IMR-90 (cell line): ENCODE measurements around the gene VLDLR. TPM values are rescaled to one million over a fixed set of nuclear protein-coding genes. Genes with fewer than 3 reads are reported as not detected.

Source experiments
- ATAC-seq: fragments of 200-7000 bp; cut with Tn5 transposase; 2 replicates; pipeline ENCODE4 v1.9.1; 2020; ENCODE audit warnings: low read depth, mild to moderate bottlenecking, moderate library complexity
- BruUV-seq: library from RNA; stranded (reverse); fragments of 400-500 nt; replicated peaks from 2 replicates; lab custom pipeline; 2021; lab: Mats Ljungman, UMichigan
- CTCF ChIA-PET: fragments of 300-600 bp; formaldehyde crosslinking; extraction: SDS; loops from one replicate; lab custom pipeline; 2021; ENCODE audit warnings: antibody characterized with exemption; lab: Yijun Ruan, JAX
- POLR2A ChIA-PET: fragments of 300-600 bp; sonication (Branson Sonifier 250); formaldehyde crosslinking; loops from one replicate; lab custom pipeline; 2022; ENCODE audit warnings: antibody characterized with exemption; ENCODE audit not compliant: unreplicated experiment; lab: Charles Lee
- DNase-seq: peaks from one replicate; pipeline ENCODE4 v3.0.0; 2013
- H2AFZ ChIP-seq: replicated peaks from 2 replicates; pipeline ENCODE3; 2013; ENCODE audit warnings: low read length, mild to moderate bottlenecking; ENCODE audit not compliant: poor library complexity
- H2AK5ac ChIP-seq: 2 replicates; pipeline ENCODE4 v1.6.1; 2013; ENCODE audit warnings: low read depth, low read length, inconsistent platforms
- H2AK9ac ChIP-seq: replicated peaks from 2 replicates; pipeline ENCODE3; 2013; ENCODE audit warnings: mild to moderate bottlenecking, low read depth, low read length, moderate library complexity; ENCODE audit not compliant: poor library complexity
- H2BK120ac ChIP-seq: 2 replicates; pipeline ENCODE4 v1.6.1; 2013; ENCODE audit warnings: low read depth, low read length, inconsistent platforms
- H2BK15ac ChIP-seq: 3 replicates; pipeline ENCODE4 v1.6.1; 2013; ENCODE audit warnings: low read depth, low read length, inconsistent platforms
- H2BK20ac ChIP-seq: 2 replicates; pipeline ENCODE4 v1.6.1; 2013; ENCODE audit warnings: low read depth, mild to moderate bottlenecking, inconsistent platforms, low read length, moderate library complexity
- H2BK5ac ChIP-seq: 2 replicates; pipeline ENCODE4 v1.6.1; 2013; ENCODE audit warnings: mild to moderate bottlenecking, low read depth, low read length, inconsistent platforms; ENCODE audit not compliant: poor library complexity, severe bottlenecking
- H3K14ac ChIP-seq: replicated peaks from 2 replicates; pipeline ENCODE4 v1.6.1; 2013; ENCODE audit warnings: low read depth, low read length, inconsistent platforms
- H3K18ac ChIP-seq: 2 replicates; pipeline ENCODE4 v1.6.1; 2013; ENCODE audit warnings: low read depth, low read length, control low read depth
- H3K23ac ChIP-seq: 2 replicates; pipeline ENCODE4 v1.6.1; 2013; ENCODE audit warnings: low read depth, low read length, inconsistent platforms
- H3K27ac ChIP-seq: 2 replicates; pipeline ENCODE4 v1.5.1; 2013; ENCODE audit warnings: mild to moderate bottlenecking, control low read depth, low read length; ENCODE audit not compliant: insufficient read depth
- H3K27me3 ChIP-seq: 2 replicates; pipeline ENCODE4 v1.6.1; 2013; ENCODE audit warnings: low read length; ENCODE audit not compliant: control insufficient read depth, insufficient read depth
- H3K36me3 ChIP-seq: 2 replicates; pipeline ENCODE4 v1.6.1; 2013; ENCODE audit warnings: low read length, mixed read lengths; ENCODE audit not compliant: control insufficient read depth, insufficient read depth
- H3K4ac ChIP-seq: 2 replicates; pipeline ENCODE4 v1.6.1; 2013; ENCODE audit warnings: low read depth, low read length, inconsistent platforms
- H3K4me1 ChIP-seq: 2 replicates; pipeline ENCODE4 v1.6.1; 2013; ENCODE audit warnings: low read length, mixed read lengths; ENCODE audit not compliant: control insufficient read depth, insufficient read depth
- H3K4me2 ChIP-seq: 2 replicates; pipeline ENCODE4 v1.6.1; 2013; ENCODE audit warnings: low read depth, mild to moderate bottlenecking, control low read depth, low read length, moderate library complexity
- H3K4me3 ChIP-seq: 2 replicates; pipeline ENCODE4 v1.5.1; 2013; ENCODE audit warnings: low read depth, mild to moderate bottlenecking, control low read depth, low read length, moderate library complexity; ENCODE audit not compliant: insufficient read depth
- H3K56ac ChIP-seq: 2 replicates; pipeline ENCODE4 v1.6.1; 2013; ENCODE audit warnings: low read length, inconsistent platforms; ENCODE audit not compliant: insufficient read depth; ENCODE audit errors: extremely low read depth
- H3K79me1 ChIP-seq, 2 experiments: 2 replicates each; pipeline ENCODE4 v1.6.1; 2013; ENCODE audit warnings: low read length in 2 of 2, inconsistent platforms in 1 of 2, low read depth in 1 of 2
- H3K9ac ChIP-seq: 2 replicates; pipeline ENCODE4 v1.6.1; 2013; ENCODE audit warnings: low read depth, low read length, control low read depth
- H3K9me1 ChIP-seq: 2 replicates; pipeline ENCODE4 v1.6.1; 2013; ENCODE audit warnings: low read length, inconsistent platforms; ENCODE audit not compliant: insufficient read depth
- H3K9me3 ChIP-seq: 2 replicates; pipeline ENCODE4 v1.6.1; 2013; ENCODE audit warnings: low read length; ENCODE audit not compliant: control insufficient read depth, insufficient read depth
- H4K20me1 ChIP-seq: 2 replicates; pipeline ENCODE4 v1.6.1; 2013; ENCODE audit warnings: low read length, inconsistent platforms; ENCODE audit not compliant: insufficient read depth
- H4K5ac ChIP-seq: 2 replicates; pipeline ENCODE4 v1.6.1; 2013; ENCODE audit warnings: mild to moderate bottlenecking, low read depth, low read length, control low read depth
- H4K8ac ChIP-seq, 2 experiments: 2 replicates each; pipeline ENCODE4 v1.6.1; 2013; ENCODE audit warnings: low read depth in 2 of 2, low read length in 2 of 2, control low read depth in 1 of 2, inconsistent platforms in 1 of 2
- H4K91ac ChIP-seq: 2 replicates; pipeline ENCODE4 v1.6.1; 2013; ENCODE audit warnings: low read depth, low read length, inconsistent platforms; ENCODE audit not compliant: insufficient read depth
- CEBPB ChIP-seq: IDR thresholded peaks from 2 replicates; pipeline ENCODE4 v1.6.1; 2012; ENCODE audit warnings: low read depth, low read length, improper control_type of control experiment
- MAFK ChIP-seq: IDR thresholded peaks from 2 replicates; pipeline ENCODE4 v1.6.1; 2012; ENCODE audit warnings: low read depth, low read length, improper control_type of control experiment
- SMC3 ChIP-seq: fragments of 150-350 bp; IDR thresholded peaks from 2 replicates; pipeline ENCODE4 v1.6.1; 2016; ENCODE audit warnings: low read depth, mild to moderate bottlenecking, antibody characterized with exemption, low read length, moderate library complexity
- WGBS, 2 experiments: methylation state at CpG; one replicate each; pipeline versions ENCODE4 v1.1.5 to v1.1.7; 2013; ENCODE audit warnings: missing lambda C conversion rate in 2 of 2; ENCODE audit not compliant: insufficient read length in 1 of 2; ENCODE audit errors: extremely low coverage in 2 of 2; 5-methylcytosine and 5-hydroxymethylcytosine counted together
- dilution Hi-C: fragments of 300-500 bp; cut with HindIII; formaldehyde crosslinking; loops from one replicate; pipeline ENCODE4 v1.14.3; 2018; ENCODE audit warnings: low sequenced_read_pairs; ENCODE audit not compliant: unreplicated experiment
- in situ Hi-C: fragments of 300-500 bp; cut with MboI; formaldehyde crosslinking; loops from 3 replicates; pipeline ENCODE4 v1.14.3; 2019; ENCODE audit warnings: low sequenced_read_pairs, inconsistent platforms, mixed read lengths
- intact Hi-C: fragments of 100-400 bp; cut with micrococcal nuclease; formaldehyde crosslinking; loops from 2 replicates; pipeline ENCODE4 v1.10.0; 2022
- polyA plus RNA-seq, 3 experiments: library from polyadenylated mRNA; depleted of rRNA; stranded (reverse); fragments of >200 nt; gene quantifications; 2 replicates each; pipeline ENCODE4 v1.2.3, GENCODE V29; 2012; ENCODE audit warnings: low replicate concordance in 1 of 3
- total RNA-seq: library from RNA; depleted of rRNA; stranded (reverse); fragments of >200 nt; gene quantifications from 2 replicates; pipeline ENCODE4 v1.2.3, GENCODE V29; 2012
- TF ChIP-seq, protein P1 (sequence below): conservative IDR thresholded peaks from 2 replicates; pipeline ENCODE4 v1.5.1; 2012; ENCODE audit warnings: mild to moderate bottlenecking, low read depth, low read length, improper control_type of control experiment

VLDLR gene
- total and polyA plus RNA-seq, 2 of the 4 experiments (the other 2 are of a cell fraction) = 9.0 to 10.2 TPM

- Histone ChIP-seq H4K91ac (no peak overlapping the region), H3K14ac (no peak overlapping the region), H3K9me3 (peaks cover 5% of the 10 kb centered on the region; the same call in 1 of the 2 replicates), H2AK5ac (no peak overlapping the region), H3K4me2 (no peak overlapping the region), H3K27ac (no peak overlapping the region), H4K8ac (no peak overlapping the region), H2AFZ (no peak overlapping the region), H3K79me1 (no peaks in the 10 kb centered on the region), H3K4ac (no peak overlapping the region), H3K56ac (no peak overlapping the region), H3K23ac (no peak overlapping the region), H2AK9ac (no peak overlapping the region), H4K20me1 (no peaks in the 10 kb centered on the region), H3K9me1 (no peaks in the 10 kb centered on the region), H3K36me3 (no peaks in the 10 kb centered on the region), H4K5ac (no peak overlapping the region), H3K27me3 (peaks cover 3% of the 10 kb centered on the region; the same call in 1 of the 2 replicates), H2BK20ac (no peak overlapping the region), H3K4me1 (no peaks in the 10 kb centered on the region), H3K9ac (no peak overlapping the region), H2BK15ac (no peak overlapping the region), H2BK120ac (no peak overlapping the region), H3K18ac (no peak overlapping the region), H3K4me3 (no peak overlapping the region), H2BK5ac (no peak overlapping the region)
- dilution Hi-C loops (no loop called here), intact Hi-C loops (no loop called here), in situ Hi-C loops (no loop called here)
- ChIA-PET POLR2A (no interaction called here), CTCF (no interaction called here)
- no CpG with 5 or more reads among the region's 2 CpGs for WGBS, 2 experiments
- no TSS peak for BruUV-seq
- TF ChIP-seq CEBPB (no peak), SMC3 (no peak), MAFK (peak; percentile 69)
- TF ChIP-seq, protein P1, sequence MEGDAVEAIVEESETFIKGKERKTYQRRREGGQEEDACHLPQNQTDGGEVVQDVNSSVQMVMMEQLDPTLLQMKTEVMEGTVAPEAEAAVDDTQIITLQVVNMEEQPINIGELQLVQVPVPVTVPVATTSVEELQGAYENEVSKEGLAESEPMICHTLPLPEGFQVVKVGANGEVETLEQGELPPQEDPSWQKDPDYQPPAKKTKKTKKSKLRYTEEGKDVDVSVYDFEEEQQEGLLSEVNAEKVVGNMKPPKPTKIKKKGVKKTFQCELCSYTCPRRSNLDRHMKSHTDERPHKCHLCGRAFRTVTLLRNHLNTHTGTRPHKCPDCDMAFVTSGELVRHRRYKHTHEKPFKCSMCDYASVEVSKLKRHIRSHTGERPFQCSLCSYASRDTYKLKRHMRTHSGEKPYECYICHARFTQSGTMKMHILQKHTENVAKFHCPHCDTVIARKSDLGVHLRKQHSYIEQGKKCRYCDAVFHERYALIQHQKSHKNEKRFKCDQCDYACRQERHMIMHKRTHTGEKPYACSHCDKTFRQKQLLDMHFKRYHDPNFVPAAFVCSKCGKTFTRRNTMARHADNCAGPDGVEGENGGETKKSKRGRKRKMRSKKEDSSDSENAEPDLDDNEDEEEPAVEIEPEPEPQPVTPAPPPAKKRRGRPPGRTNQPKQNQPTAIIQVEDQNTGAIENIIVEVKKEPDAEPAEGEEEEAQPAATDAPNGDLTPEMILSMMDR = no peak
- no peak for ATAC-seq
- DNase-seq = no peak
These were observed 25.6 kb upstream of the VLDLR start for GRCh38 chr9:2595973-2596372.
